Liver (tissue), 9 donors: ENCODE measurements around the gene CTRB1. TPM values are rescaled to one million over a fixed set of nuclear protein-coding genes. Genes with fewer than 3 reads are reported as not detected.
"Not testable (repeated sequence)": the region's sequence is repeated elsewhere in the genome, so short reads cannot be mapped to it uniquely, and the experiment has no call there.

Experiments
- DNase-seq: peaks from one replicate; pipeline ENCODE4 v3.0.0-alpha.2; 2017; ENCODE audit warnings: low spot score
- H3K27ac ChIP-seq, 2 donors: one replicate each; pipeline ENCODE4 v1.7.0; 2013; ENCODE audit warnings: inconsistent platforms in 2 of 2, low read length in 2 of 2, control low read depth in 1 of 2, low read depth in 1 of 2, mild to moderate bottlenecking in 1 of 2
- H3K27me3 ChIP-seq, 4 donors: one replicate each; pipeline versions ENCODE4 v1.6.1 to v1.7.0; 2013; ENCODE audit warnings: low read length in 3 of 4, inconsistent platforms in 1 of 4, mild to moderate bottlenecking in 1 of 4, moderate library complexity in 1 of 4; ENCODE audit not compliant: control insufficient read depth in 4 of 4, insufficient read depth in 4 of 4
- H3K36me3 ChIP-seq, 4 donors: one replicate each; pipeline versions ENCODE4 v1.6.1 to v1.7.0; 2013; ENCODE audit warnings: low read length in 3 of 4, mild to moderate bottlenecking in 3 of 4, low read depth in 1 of 4, moderate library complexity in 1 of 4; ENCODE audit not compliant: control insufficient read depth in 4 of 4, insufficient read depth in 3 of 4
- H3K4me1 ChIP-seq, 4 donors: one replicate each; pipeline versions ENCODE4 v1.6.1 to v1.7.0; 2013; ENCODE audit warnings: low read length in 3 of 4, mild to moderate bottlenecking in 3 of 4, moderate library complexity in 1 of 4; ENCODE audit not compliant: control insufficient read depth in 4 of 4, insufficient read depth in 4 of 4
- H3K4me3 ChIP-seq, 3 donors: one replicate each; pipeline versions ENCODE4 v1.6.1 to v1.7.0; 2013; ENCODE audit warnings: low read length in 3 of 3, control low read depth in 1 of 3, low read depth in 1 of 3, mild to moderate bottlenecking in 1 of 3
- H3K9ac ChIP-seq, 2 donors: one replicate each; pipeline ENCODE4 v1.7.0; 2013; ENCODE audit warnings: low read length in 2 of 2, mild to moderate bottlenecking in 2 of 2, moderate library complexity in 2 of 2, control low read depth in 1 of 2, low read depth in 1 of 2
- H3K9me3 ChIP-seq, 4 donors: one replicate each; pipeline versions ENCODE4 v1.6.1 to v1.7.0; 2013; ENCODE audit warnings: low read length in 3 of 4; ENCODE audit not compliant: control insufficient read depth in 4 of 4
- ATF3 ChIP-seq: IDR thresholded peaks from 2 replicates; pipeline ENCODE4 v1.6.1; 2016; ENCODE audit warnings: antibody characterized with exemption
- CTCF ChIP-seq: fragments of 150-350 bp; IDR thresholded peaks from 2 replicates; pipeline ENCODE4 v1.5.1; 2017; ENCODE audit warnings: improper control_type of control experiment, low read depth, low read length; ENCODE audit not compliant: missing input control
- EGR1 ChIP-seq, 2 donors: IDR thresholded peaks; 2 replicates each; pipeline ENCODE4 v1.6.1; 2016 to 2018; ENCODE audit warnings: antibody characterized with exemption in 2 of 2, low read depth in 2 of 2
- FOXA1 ChIP-seq: IDR thresholded peaks from 2 replicates; pipeline ENCODE4 v1.6.1; 2016; ENCODE audit warnings: antibody characterized with exemption
- FOXA2 ChIP-seq: IDR thresholded peaks from 2 replicates; pipeline ENCODE4 v1.6.1; 2016; ENCODE audit warnings: antibody characterized with exemption
- GABPA ChIP-seq, 2 donors: IDR thresholded peaks in 1 of 2; conservative IDR thresholded peaks in 1 of 2; 2 replicates each; pipeline ENCODE4 v1.6.1; 2016; ENCODE audit warnings: antibody characterized with exemption in 2 of 2, mild to moderate bottlenecking in 1 of 2, moderate library complexity in 1 of 2
- HNF4A ChIP-seq, 2 donors: conservative IDR thresholded peaks; 2 replicates each; pipeline ENCODE4 v1.6.1; 2016; ENCODE audit warnings: antibody characterized with exemption in 2 of 2, mild to moderate bottlenecking in 2 of 2
- HNF4G ChIP-seq: IDR thresholded peaks from 2 replicates; pipeline ENCODE4 v1.6.1; 2016; ENCODE audit warnings: antibody characterized with exemption
- JUND ChIP-seq, 2 donors: IDR thresholded peaks; 2 replicates each; pipeline ENCODE4 v1.6.1; 2016; ENCODE audit warnings: antibody characterized with exemption in 2 of 2
- MAX ChIP-seq: IDR thresholded peaks from 2 replicates; pipeline ENCODE4 v1.6.1; 2016; ENCODE audit warnings: antibody characterized with exemption
- NR2F2 ChIP-seq: IDR thresholded peaks from 2 replicates; pipeline ENCODE4 v1.6.1; 2016; ENCODE audit warnings: antibody characterized with exemption
- RAD21 ChIP-seq, 2 donors: IDR thresholded peaks; 2 replicates each; pipeline ENCODE4 v1.6.1; 2016; ENCODE audit warnings: antibody characterized with exemption in 2 of 2, mild to moderate bottlenecking in 2 of 2
- REST ChIP-seq: IDR thresholded peaks from 2 replicates; pipeline ENCODE4 v1.6.1; 2016; ENCODE audit warnings: antibody characterized with exemption, mild to moderate bottlenecking
- RXRA ChIP-seq, 2 donors: IDR thresholded peaks; 2 replicates each; pipeline ENCODE4 v1.6.1; 2017 to 2018; ENCODE audit warnings: antibody characterized with exemption in 2 of 2, mild to moderate bottlenecking in 1 of 2
- SP1 ChIP-seq: IDR thresholded peaks from 2 replicates; pipeline ENCODE4 v1.6.1; 2018; ENCODE audit warnings: antibody characterized with exemption, mild to moderate bottlenecking
- TAF1 ChIP-seq: conservative IDR thresholded peaks from 2 replicates; pipeline ENCODE4 v1.6.1; 2016; ENCODE audit warnings: antibody characterized with exemption, mild to moderate bottlenecking
- YY1 ChIP-seq: IDR thresholded peaks from 2 replicates; pipeline ENCODE4 v1.6.1; 2016; ENCODE audit warnings: antibody characterized with exemption, mild to moderate bottlenecking
- ZBTB33 ChIP-seq: IDR thresholded peaks from 2 replicates; pipeline ENCODE4 v1.6.1; 2016; ENCODE audit warnings: antibody characterized with exemption
- WGBS: extraction: QIAGEN DNeasy Blood & Tissue Kit; methylation state at CpG from one replicate; pipeline ENCODE4 v1.1.7; 2013; 5-methylcytosine and 5-hydroxymethylcytosine counted together
- polyA plus RNA-seq, 2 donors: library from polyadenylated mRNA; stranded (reverse) in 1 of 2; unstranded in 1 of 2; fragments of 200-250 nt in 1 of 2; fragments of >200 nt in 1 of 2; fragmentation: Nextera tagmentation in 1 of 2; extraction: Ambion mirVana in 1 of 2; gene quantifications; one replicate each; pipeline versions ENCODE4 v1.2.1 to v1.2.3, GENCODE V29; 2013 to 2015
- total RNA-seq, 2 donors: library from RNA; depleted of rRNA; stranded (reverse); fragments of >200 nt; gene quantifications; one replicate each; pipeline ENCODE4 v1.2.3, GENCODE V29; 2014
- donor health status: healthy.
- donor health status: healthy.
- donor health status: healthy.
- donor health status: healthy.
- donor health status: healthy.

The CTRB1 gene
- total and polyA plus RNA-seq, 4 donors, result not detected

GRCh38 chr16:75266738-75267630, 48.2 kb downstream of the CTRB1 start:
- Histone ChIP-seq H3K36me3 (no peaks in the 10 kb centered on the region), H3K27me3 (no peaks in the 10 kb centered on the region), H3K9ac (peak overlapping the region in 1 of 2 donors; percentile 93), H3K4me1 (peaks cover 21 to 40% (median 35%) of the 10 kb centered on the region in 4 donors), H3K4me3 (no peak overlapping the region), H3K27ac (no peak overlapping the region), H3K9me3 (no peaks in the 10 kb centered on the region)
- no peak for DNase-seq
- no peak for TF ChIP-seq MAX
- no peak for TF ChIP-seq RAD21 (IDR thresholded peaks at IDR 0.05)
- TF ChIP-seq TAF1, result no peak
- WGBS, result 93% methylated on average over 27 of the region's 27 CpGs

GRCh38 chr16:75267631-75268264, 49.0 kb downstream of the CTRB1 start:
- Histone ChIP-seq H3K36me3 (no peaks in the 10 kb centered on the region), H3K27me3 (no peaks in the 10 kb centered on the region), H3K27ac (no peak overlapping the region), H3K4me1 (peaks cover 14 to 32% (median 28%) of the 10 kb centered on the region in 4 donors), H3K9me3 (no peaks in the 10 kb centered on the region), H3K4me3 (no peak overlapping the region), H3K9ac (no peak overlapping the region)
- DNase-seq, result no peak
- 82% methylated on average over 10 of the region's 10 CpGs for WGBS
- no peak for TF ChIP-seq HNF4G
- TF ChIP-seq CTCF, result no peak
- TF ChIP-seq JUND (IDR thresholded peaks at IDR 0.05), result no peak
- TF ChIP-seq RXRA (IDR thresholded peaks at IDR 0.05), result no peak
- no peak for TF ChIP-seq HNF4A (conservative IDR thresholded peaks at IDR 0.05)
- no peak for TF ChIP-seq NR2F2
- TF ChIP-seq EGR1 (IDR thresholded peaks at IDR 0.05; ENCODE audit: low read depth in 2 of 2), result no peak
- no peak for TF ChIP-seq YY1
- TF ChIP-seq FOXA2, result no peak
- TF ChIP-seq GABPA (IDR thresholded peaks at IDR 0.05 in 1 of 2, conservative IDR thresholded peaks at IDR 0.05 in 1 of 2), result no peak
- no peak for TF ChIP-seq RAD21 (IDR thresholded peaks at IDR 0.05)
- TF ChIP-seq ZBTB33, result no peak
- TF ChIP-seq MAX, result no peak
- TF ChIP-seq SP1, result no peak
- TF ChIP-seq FOXA1, result no peak
- TF ChIP-seq TAF1, result no peak
- no peak for TF ChIP-seq ATF3
- no peak for TF ChIP-seq REST

- H3K9me3 ChIP-seq, H3K27ac ChIP-seq, DNase-seq, H3K4me3 ChIP-seq, H3K9ac ChIP-seq, H3K27me3 ChIP-seq, H3K36me3 ChIP-seq: not testable (repeated sequence)
- WGBS, result 92% methylated on average over 9 of the region's 9 CpGs
- peaks cover 3 to 16% (median 12%) of the 10 kb centered on the region in 4 donors for H3K4me1 ChIP-seq
Observed at GRCh38 chr16:75269358-75269757, 50.6 kb downstream of the CTRB1 start.
